Measurements from ENCODE around the gene KIR2DL1.
"Not testable (repeated sequence)": the region's sequence is repeated elsewhere in the genome, so short reads cannot be mapped to it uniquely, and the experiment has no call there.

Gene KIR2DL1

GRCh38 chr19:54832496-54832895, 62.9 kb downstream of the KIR2DL1 start, which contains the start of gene KIR2DS4:
Gene KIR2DS4, plus strand, starts transcription at chr19:54832676.
- DNase-seq, result not testable (repeated sequence)
